Measurements from ENCODE around the gene PDCD7. TPM values are rescaled to one million over a fixed set of nuclear protein-coding genes. Genes with fewer than 3 reads are reported as not detected.
"Not testable (repeated sequence)": the region's sequence is repeated elsewhere in the genome, so short reads cannot be mapped to it uniquely, and the experiment has no call there.

The PDCD7 gene, protein sequence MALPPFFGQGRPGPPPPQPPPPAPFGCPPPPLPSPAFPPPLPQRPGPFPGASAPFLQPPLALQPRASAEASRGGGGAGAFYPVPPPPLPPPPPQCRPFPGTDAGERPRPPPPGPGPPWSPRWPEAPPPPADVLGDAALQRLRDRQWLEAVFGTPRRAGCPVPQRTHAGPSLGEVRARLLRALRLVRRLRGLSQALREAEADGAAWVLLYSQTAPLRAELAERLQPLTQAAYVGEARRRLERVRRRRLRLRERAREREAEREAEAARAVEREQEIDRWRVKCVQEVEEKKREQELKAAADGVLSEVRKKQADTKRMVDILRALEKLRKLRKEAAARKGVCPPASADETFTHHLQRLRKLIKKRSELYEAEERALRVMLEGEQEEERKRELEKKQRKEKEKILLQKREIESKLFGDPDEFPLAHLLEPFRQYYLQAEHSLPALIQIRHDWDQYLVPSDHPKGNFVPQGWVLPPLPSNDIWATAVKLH
- polyA plus RNA-seq (2012; ENCODE audit: low read depth, missing spikeins) = 9.1 TPM

DNA sequence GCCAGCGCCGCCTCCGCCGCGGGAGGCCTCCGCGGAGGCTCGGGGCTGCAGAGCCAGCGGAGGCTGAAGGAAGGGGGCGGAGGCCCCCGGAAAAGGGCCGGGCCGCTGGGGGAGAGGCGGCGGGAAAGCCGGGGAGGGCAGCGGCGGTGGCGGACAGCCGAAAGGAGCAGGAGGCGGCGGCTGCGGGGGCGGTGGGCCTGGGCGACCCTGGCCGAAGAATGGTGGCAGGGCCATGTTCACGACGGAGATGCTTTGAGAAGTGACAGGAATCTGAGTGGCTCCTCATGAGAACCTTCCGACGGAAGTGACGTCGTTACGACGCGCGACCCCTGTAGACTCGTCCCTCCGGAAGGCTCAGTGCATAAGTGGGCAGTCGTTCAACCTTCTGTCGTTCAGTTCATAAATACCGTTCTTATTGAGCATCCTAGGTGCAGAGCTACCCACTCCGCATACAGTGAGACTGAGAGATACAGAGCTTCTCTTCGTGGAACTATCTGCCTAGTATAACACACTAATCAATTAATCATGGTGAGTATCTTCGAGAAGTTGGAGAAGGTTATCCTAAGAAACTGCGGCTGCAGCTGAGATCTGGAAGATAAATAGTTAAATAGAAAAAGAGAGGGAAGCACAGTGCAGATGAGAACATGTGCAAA lies at the start of gene PDCD7:
PDCD7 (minus strand) TSS at position 261 of the 653 bp plus-strand sequence; CDS start at position 234, 27 bp downstream.
- TF ChIP-seq POU2F2 (IDR thresholded peaks at IDR 0.05; ENCODE audit: low read depth, low read length) (peak; percentile 74; the same call in 1 of the 2 replicates), SPI1 (IDR thresholded peaks at IDR 0.05; ENCODE audit: low read depth, low read length) (no peak), TAF1 (IDR thresholded peaks at IDR 0.05; ENCODE audit: low read depth, low read length) (peak; percentile 96), POLR2A (IDR thresholded peaks at IDR 0.05; ENCODE audit: low read depth, low read length) (peak; percentile 97), PAX5 (IDR thresholded peaks at IDR 0.05; ENCODE audit: insufficient read depth, low read length, severe bottlenecking) (no peak), POLR2AphosphoS5 (IDR thresholded peaks at IDR 0.05; ENCODE audit: low read depth, low read length) (peak; percentile 98)
- FAIRE-seq (peak; percentile 98), DNase-seq (ENCODE audit: insufficient read length, low spot score) (peak; percentile 93)

DNA sequence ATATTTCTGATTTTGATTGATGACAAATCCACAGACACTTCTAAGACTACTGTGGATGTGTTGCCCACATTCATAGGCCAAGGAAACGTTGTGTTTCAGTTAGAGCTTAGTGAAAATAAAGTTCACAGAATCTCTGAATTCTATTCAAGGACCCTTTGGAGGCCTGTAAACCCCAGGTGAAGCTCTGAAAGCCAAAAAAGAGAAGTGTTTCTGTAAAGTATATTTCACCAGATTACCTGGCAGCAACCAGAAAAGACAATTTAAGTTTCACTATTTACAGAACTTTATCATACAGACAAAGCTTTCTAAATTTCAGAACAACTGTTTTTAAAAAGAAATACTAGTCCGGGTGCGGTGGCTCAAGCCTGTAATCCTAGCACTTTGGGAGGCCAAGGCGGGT lies 48.9 kb upstream of the PDCD7 start:
- DNase-seq (ENCODE audit: insufficient read length, low spot score) (no peak), FAIRE-seq (no peak)

DNA sequence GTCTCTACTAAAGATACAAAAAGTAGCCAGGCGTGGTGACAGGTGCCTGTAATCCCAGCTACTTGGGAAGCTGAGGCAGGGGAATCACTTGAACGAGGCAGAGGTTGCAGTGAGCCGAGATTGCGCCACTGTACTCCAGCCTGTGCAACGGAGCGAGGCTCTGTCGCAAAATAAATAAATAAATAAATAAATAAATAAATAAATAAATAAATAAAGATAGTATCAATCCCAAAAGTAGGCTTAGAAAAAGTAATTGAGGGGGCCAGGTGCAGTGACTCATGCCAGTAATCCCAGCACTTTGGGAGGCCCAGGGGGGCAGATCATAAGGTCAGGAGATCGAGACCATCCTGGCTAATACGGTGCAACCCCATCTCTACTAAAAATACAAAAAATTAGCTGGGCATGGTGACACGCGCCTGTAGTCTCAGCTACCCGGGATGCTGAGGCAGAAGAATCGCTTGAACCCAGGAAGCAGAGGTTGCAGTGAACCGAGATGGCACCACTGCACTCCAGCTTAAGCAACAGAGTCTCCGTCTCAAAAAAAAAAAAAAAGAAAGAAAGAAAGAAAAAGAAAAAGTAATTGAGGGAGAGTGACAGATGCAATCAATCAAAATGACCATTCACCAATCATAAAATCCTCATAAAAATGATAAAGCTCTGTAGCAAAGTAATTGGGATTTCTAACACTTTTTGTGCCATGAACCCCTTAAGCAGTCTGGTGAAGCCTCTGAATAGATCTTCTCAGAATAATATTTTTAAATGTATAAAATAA lies 48.2 kb upstream of the PDCD7 start:
- not testable (repeated sequence) for DNase-seq (ENCODE audit: insufficient read length, low spot score); FAIRE-seq

More for the DNA sequence above, 48.9 kb upstream of the PDCD7 start:
- TF ChIP-seq SPI1 (IDR thresholded peaks at IDR 0.05; ENCODE audit: low read depth, low read length) (peak; percentile 78), POLR2AphosphoS5 (IDR thresholded peaks at IDR 0.05; ENCODE audit: low read depth, low read length) (no peak)

DNA sequence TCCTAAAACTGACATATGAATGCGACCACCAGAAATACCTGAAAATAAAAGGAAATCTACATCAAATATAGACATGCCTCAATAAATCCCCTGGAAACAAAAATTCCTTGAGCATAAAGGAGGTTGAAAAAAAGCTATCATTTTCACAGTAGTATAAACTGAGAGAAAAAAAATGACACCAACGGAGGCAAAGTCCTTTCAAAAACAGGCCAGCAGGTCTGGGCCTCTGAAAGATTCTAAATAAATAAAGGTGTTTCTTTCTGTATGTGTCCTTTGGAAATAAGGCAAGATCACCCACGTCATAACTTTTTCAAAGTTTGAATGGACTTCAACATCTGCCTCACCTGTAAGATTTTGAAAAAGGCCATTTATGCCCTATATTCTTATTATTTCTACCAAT lies 46.6 kb upstream of the PDCD7 start:
- no peak for DNase-seq (ENCODE audit: insufficient read length, low spot score)
- no peak for TF ChIP-seq SPI1 (IDR thresholded peaks at IDR 0.05; ENCODE audit: low read depth, low read length)
- no peak for TF ChIP-seq TAF1 (IDR thresholded peaks at IDR 0.05; ENCODE audit: low read depth, low read length)
- TF ChIP-seq POLR2AphosphoS5 (IDR thresholded peaks at IDR 0.05; ENCODE audit: low read depth, low read length) = no peak
- no peak for TF ChIP-seq PAX5 (IDR thresholded peaks at IDR 0.05; ENCODE audit: insufficient read depth, low read length, severe bottlenecking)
- no peak for TF ChIP-seq POU2F2 (IDR thresholded peaks at IDR 0.05; ENCODE audit: low read depth, low read length)
- no peak for TF ChIP-seq POLR2A (IDR thresholded peaks at IDR 0.05; ENCODE audit: low read depth, low read length)
- no peak for FAIRE-seq

DNA sequence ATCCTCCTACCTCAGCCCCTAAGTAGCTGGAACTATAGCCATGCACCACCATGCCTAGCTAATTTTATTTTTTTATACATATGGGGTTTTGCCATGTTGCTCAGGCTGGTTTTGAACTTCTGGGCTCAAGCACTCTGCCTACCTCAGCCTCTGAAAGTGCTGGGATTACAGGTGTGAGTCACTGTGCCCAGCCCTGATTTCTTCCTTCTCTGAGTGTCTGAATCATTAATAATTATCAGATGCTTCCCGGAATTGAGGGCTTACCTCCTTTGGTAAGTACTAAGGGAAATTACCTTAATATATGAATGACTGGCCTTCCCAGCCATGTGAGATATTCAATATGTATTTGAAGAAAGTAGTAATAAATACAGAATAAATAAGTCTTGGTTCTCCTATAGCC lies 44.3 kb upstream of the PDCD7 start:
- DNase-seq (ENCODE audit: insufficient read length, low spot score) = no peak
- FAIRE-seq = no peak
- TF ChIP-seq POLR2AphosphoS5 (IDR thresholded peaks at IDR 0.05; ENCODE audit: low read depth, low read length) = no peak
- no peak for TF ChIP-seq POU2F2 (IDR thresholded peaks at IDR 0.05; ENCODE audit: low read depth, low read length)

DNA sequence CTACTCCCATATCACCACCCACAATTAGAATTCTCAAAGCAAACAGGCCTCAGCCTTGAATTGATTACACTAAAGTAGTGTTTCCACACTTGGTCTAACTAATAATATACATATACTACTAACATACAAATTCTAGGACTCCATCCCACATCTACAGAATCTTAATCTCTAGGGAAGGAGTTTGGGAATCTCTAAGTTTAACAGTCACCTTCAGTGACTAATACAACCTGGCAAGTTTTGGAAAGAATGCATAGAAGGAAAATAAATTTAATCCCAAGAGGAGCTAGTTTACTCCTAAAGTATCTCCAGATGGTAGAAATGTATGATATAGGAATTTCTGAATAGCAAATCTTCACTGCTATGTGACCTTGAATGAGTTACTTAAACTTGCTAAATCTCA lies 42.4 kb upstream of the PDCD7 start:
- TF ChIP-seq TAF1 (IDR thresholded peaks at IDR 0.05; ENCODE audit: low read depth, low read length) (no peak), POU2F2 (IDR thresholded peaks at IDR 0.05; ENCODE audit: low read depth, low read length) (no peak), PAX5 (IDR thresholded peaks at IDR 0.05; ENCODE audit: insufficient read depth, low read length, severe bottlenecking) (no peak), POLR2AphosphoS5 (IDR thresholded peaks at IDR 0.05; ENCODE audit: low read depth, low read length) (no peak), POLR2A (IDR thresholded peaks at IDR 0.05; ENCODE audit: low read depth, low read length) (no peak), SPI1 (IDR thresholded peaks at IDR 0.05; ENCODE audit: low read depth, low read length) (no peak)
- FAIRE-seq = no peak
- no peak for DNase-seq (ENCODE audit: insufficient read length, low spot score)

DNA sequence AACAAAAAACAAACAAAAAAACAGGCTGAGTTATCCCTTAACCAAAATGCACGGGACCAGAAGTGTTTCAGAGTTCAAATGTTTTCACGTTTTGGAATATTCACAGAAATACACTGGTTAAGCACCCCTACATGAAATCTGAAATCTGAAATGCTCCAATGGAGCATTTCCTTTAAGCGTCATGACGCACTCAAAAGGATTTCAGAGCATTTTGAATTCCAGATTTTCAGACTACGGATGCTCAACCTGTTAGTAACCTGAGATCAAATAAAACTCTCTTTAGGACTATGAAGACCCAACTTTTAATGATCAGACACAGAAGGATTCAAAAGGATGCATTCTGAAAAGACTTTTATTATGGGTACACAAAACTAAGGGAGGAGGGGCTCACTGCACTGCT lies 41.9 kb upstream of the PDCD7 start:
- TF ChIP-seq TAF1 (IDR thresholded peaks at IDR 0.05; ENCODE audit: low read depth, low read length) = no peak
- no peak for TF ChIP-seq SPI1 (IDR thresholded peaks at IDR 0.05; ENCODE audit: low read depth, low read length)
- FAIRE-seq (no peak), DNase-seq (ENCODE audit: insufficient read length, low spot score) (no peak)

DNA sequence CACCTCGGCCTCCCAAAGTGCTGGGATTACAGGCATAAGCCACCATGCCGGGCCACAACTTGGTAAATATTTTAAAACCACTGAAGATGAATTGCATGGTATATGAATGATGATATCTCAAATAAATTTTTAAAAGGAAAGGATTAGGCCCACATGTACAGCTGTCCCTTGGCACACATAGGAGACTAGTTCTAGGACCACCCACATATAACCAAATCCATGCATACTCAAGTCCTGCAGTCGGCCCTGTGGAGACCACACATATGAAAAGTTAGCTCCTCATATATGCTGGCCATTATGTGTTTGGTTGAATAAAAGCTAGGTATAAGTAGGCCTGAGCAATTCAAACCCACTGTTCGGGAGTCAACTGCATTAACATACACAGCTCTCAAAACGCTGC lies 40.9 kb upstream of the PDCD7 start:
- no peak for FAIRE-seq
- TF ChIP-seq POU2F2 (IDR thresholded peaks at IDR 0.05; ENCODE audit: low read depth, low read length) = no peak
- DNase-seq (ENCODE audit: insufficient read length, low spot score) = no peak

DNA sequence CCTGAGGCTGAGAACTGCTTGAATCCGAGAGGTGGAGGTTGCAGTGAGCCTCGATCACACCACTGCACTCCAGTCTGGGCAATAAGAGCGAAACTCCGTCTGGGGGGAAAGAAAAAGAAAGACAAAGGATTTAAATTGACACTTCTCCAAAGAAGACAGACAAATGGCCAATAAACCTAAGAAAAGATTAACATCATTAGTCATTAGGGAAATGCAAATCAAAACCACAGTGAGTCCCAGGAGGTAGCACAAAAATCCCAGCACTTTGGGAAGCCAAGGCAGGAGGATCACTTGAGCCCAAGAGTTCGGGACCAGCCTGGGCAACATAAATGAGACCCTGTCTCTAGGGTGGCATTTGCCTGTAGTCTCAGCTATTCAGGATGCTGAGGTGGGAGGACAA lies 38.9 kb upstream of the PDCD7 start:
- FAIRE-seq = no peak
- DNase-seq (ENCODE audit: insufficient read length, low spot score) = no peak
- TF ChIP-seq POLR2AphosphoS5 (IDR thresholded peaks at IDR 0.05; ENCODE audit: low read depth, low read length) = no peak
- TF ChIP-seq POU2F2 (IDR thresholded peaks at IDR 0.05; ENCODE audit: low read depth, low read length) = no peak
- TF ChIP-seq POLR2A (IDR thresholded peaks at IDR 0.05; ENCODE audit: low read depth, low read length) = no peak

DNA sequence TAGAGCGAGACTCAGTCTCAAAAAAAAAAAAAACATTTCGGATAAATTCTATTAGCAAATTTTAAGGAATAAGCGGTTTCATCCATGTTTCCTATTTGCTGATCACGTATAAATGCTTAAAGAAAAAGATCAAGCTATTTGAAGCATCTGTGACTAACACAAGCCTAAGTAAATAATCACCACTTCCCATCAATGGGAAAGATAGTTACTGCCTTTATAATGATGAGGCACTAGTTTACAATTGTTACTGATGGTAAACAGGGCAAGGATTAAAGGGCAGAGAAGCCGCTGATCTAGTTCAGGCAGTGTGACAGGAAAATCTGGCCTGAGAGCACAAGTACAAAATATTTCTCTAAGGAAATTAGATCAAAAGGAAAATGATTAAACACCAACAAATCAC lies 37.8 kb upstream of the PDCD7 start:
- TF ChIP-seq POU2F2 (IDR thresholded peaks at IDR 0.05; ENCODE audit: low read depth, low read length) (no peak), POLR2A (IDR thresholded peaks at IDR 0.05; ENCODE audit: low read depth, low read length) (no peak), TAF1 (IDR thresholded peaks at IDR 0.05; ENCODE audit: low read depth, low read length) (no peak), POLR2AphosphoS5 (IDR thresholded peaks at IDR 0.05; ENCODE audit: low read depth, low read length) (no peak), PAX5 (IDR thresholded peaks at IDR 0.05; ENCODE audit: insufficient read depth, low read length, severe bottlenecking) (no peak), SPI1 (IDR thresholded peaks at IDR 0.05; ENCODE audit: low read depth, low read length) (no peak)
- no peak for DNase-seq (ENCODE audit: insufficient read length, low spot score)
- no peak for FAIRE-seq

All from GM12891 (cell line).